HG03432 (cell line): ENCODE measurements around the gene SPOCK1.

ENCODE experiments used
- ATAC-seq: cut with Tn5 transposase; IDR thresholded peaks from one replicate; pipeline ENCODE4 v1.9.1; 2021; ENCODE audit warnings: mild to moderate bottlenecking, moderate library complexity; ENCODE audit not compliant: unreplicated experiment

SPOCK1 gene

GRCh38 chr5:137128012-137128411 lies 371.1 kb downstream of the SPOCK1 start:
- no peak for ATAC-seq

GRCh38 chr5:137126829-137127228 lies 372.3 kb downstream of the SPOCK1 start:
- no peak for ATAC-seq

GRCh38 chr5:137122558-137122957 lies 376.6 kb downstream of the SPOCK1 start:
- no peak for ATAC-seq

- ATAC-seq, result no peak
Observed at GRCh38 chr5:137122075-137122474, 377.1 kb downstream of the SPOCK1 start.

- ATAC-seq, result no peak
Observed at GRCh38 chr5:137119321-137119720, 379.8 kb downstream of the SPOCK1 start.

- no peak for ATAC-seq
Observed at GRCh38 chr5:137118629-137119028, 380.5 kb downstream of the SPOCK1 start.

GRCh38 chr5:137115152-137115551 lies 384.0 kb downstream of the SPOCK1 start:
- no peak for ATAC-seq

GRCh38 chr5:137114529-137114928 lies 384.6 kb downstream of the SPOCK1 start:
- ATAC-seq, result no peak

GRCh38 chr5:137113939-137114338 lies 385.2 kb downstream of the SPOCK1 start:
- no peak for ATAC-seq

GRCh38 chr5:137113161-137113560 lies 386.0 kb downstream of the SPOCK1 start:
- ATAC-seq, result no peak

- no peak for ATAC-seq
Observed at GRCh38 chr5:137105351-137106035, 393.6 kb downstream of the SPOCK1 start.

- no peak for ATAC-seq
Observed at GRCh38 chr5:137101544-137101943, 397.6 kb downstream of the SPOCK1 start.

- no peak for ATAC-seq
Observed at GRCh38 chr5:137099651-137100050, 399.5 kb downstream of the SPOCK1 start.

- no peak for ATAC-seq
Observed at GRCh38 chr5:137098663-137099062, 400.5 kb downstream of the SPOCK1 start.

- no peak for ATAC-seq
Observed at GRCh38 chr5:137098238-137098637, 400.9 kb downstream of the SPOCK1 start.

GRCh38 chr5:137097203-137097602 lies 401.9 kb downstream of the SPOCK1 start:
- no peak for ATAC-seq

GRCh38 chr5:137096149-137097103 lies 402.7 kb downstream of the SPOCK1 start:
- ATAC-seq, result no peak

- no peak for ATAC-seq
Observed at GRCh38 chr5:137095597-137095996, 403.5 kb downstream of the SPOCK1 start.

- no peak for ATAC-seq
Observed at GRCh38 chr5:137092831-137093230, 406.3 kb downstream of the SPOCK1 start.

GRCh38 chr5:137091472-137091871 lies 407.7 kb downstream of the SPOCK1 start:
- no peak for ATAC-seq

GRCh38 chr5:137090721-137091120 lies 408.4 kb downstream of the SPOCK1 start:
- no peak for ATAC-seq

- no peak for ATAC-seq
Observed at GRCh38 chr5:137090151-137090550, 409.0 kb downstream of the SPOCK1 start.
